Liver (tissue), 9 donors: Measurements from ENCODE around the gene NR1D2. TPM values are rescaled to one million over a fixed set of nuclear protein-coding genes. Genes with fewer than 3 reads are reported as not detected.

Experiments
- DNase-seq: peaks from one replicate; pipeline ENCODE4 v3.0.0-alpha.2; 2017; ENCODE audit warnings: low spot score
- H3K27ac ChIP-seq, 2 donors: one replicate each; pipeline ENCODE4 v1.7.0; 2013; ENCODE audit warnings: inconsistent platforms in 2 of 2, low read length in 2 of 2, control low read depth in 1 of 2, low read depth in 1 of 2, mild to moderate bottlenecking in 1 of 2
- H3K27me3 ChIP-seq, 4 donors: one replicate each; pipeline versions ENCODE4 v1.6.1 to v1.7.0; 2013; ENCODE audit warnings: low read length in 3 of 4, inconsistent platforms in 1 of 4, mild to moderate bottlenecking in 1 of 4, moderate library complexity in 1 of 4; ENCODE audit not compliant: control insufficient read depth in 4 of 4, insufficient read depth in 4 of 4
- H3K36me3 ChIP-seq, 4 donors: one replicate each; pipeline versions ENCODE4 v1.6.1 to v1.7.0; 2013; ENCODE audit warnings: low read length in 3 of 4, mild to moderate bottlenecking in 3 of 4, low read depth in 1 of 4, moderate library complexity in 1 of 4; ENCODE audit not compliant: control insufficient read depth in 4 of 4, insufficient read depth in 3 of 4
- H3K4me1 ChIP-seq, 4 donors: one replicate each; pipeline versions ENCODE4 v1.6.1 to v1.7.0; 2013; ENCODE audit warnings: low read length in 3 of 4, mild to moderate bottlenecking in 3 of 4, moderate library complexity in 1 of 4; ENCODE audit not compliant: control insufficient read depth in 4 of 4, insufficient read depth in 4 of 4
- H3K4me3 ChIP-seq, 3 donors: one replicate each; pipeline versions ENCODE4 v1.6.1 to v1.7.0; 2013; ENCODE audit warnings: low read length in 3 of 3, control low read depth in 1 of 3, low read depth in 1 of 3, mild to moderate bottlenecking in 1 of 3
- H3K9ac ChIP-seq, 2 donors: one replicate each; pipeline ENCODE4 v1.7.0; 2013; ENCODE audit warnings: low read length in 2 of 2, mild to moderate bottlenecking in 2 of 2, moderate library complexity in 2 of 2, control low read depth in 1 of 2, low read depth in 1 of 2
- H3K9me3 ChIP-seq, 4 donors: one replicate each; pipeline versions ENCODE4 v1.6.1 to v1.7.0; 2013; ENCODE audit warnings: low read length in 3 of 4; ENCODE audit not compliant: control insufficient read depth in 4 of 4
- EGR1 ChIP-seq, 2 donors: IDR thresholded peaks; 2 replicates each; pipeline ENCODE4 v1.6.1; 2016 to 2018; ENCODE audit warnings: antibody characterized with exemption in 2 of 2, low read depth in 2 of 2
- FOXA1 ChIP-seq: IDR thresholded peaks from 2 replicates; pipeline ENCODE4 v1.6.1; 2016; ENCODE audit warnings: antibody characterized with exemption
- FOXA2 ChIP-seq: IDR thresholded peaks from 2 replicates; pipeline ENCODE4 v1.6.1; 2016; ENCODE audit warnings: antibody characterized with exemption
- GABPA ChIP-seq, 2 donors: IDR thresholded peaks in 1 of 2; conservative IDR thresholded peaks in 1 of 2; 2 replicates each; pipeline ENCODE4 v1.6.1; 2016; ENCODE audit warnings: antibody characterized with exemption in 2 of 2, mild to moderate bottlenecking in 1 of 2, moderate library complexity in 1 of 2
- HNF4A ChIP-seq, 2 donors: conservative IDR thresholded peaks; 2 replicates each; pipeline ENCODE4 v1.6.1; 2016; ENCODE audit warnings: antibody characterized with exemption in 2 of 2, mild to moderate bottlenecking in 2 of 2
- HNF4G ChIP-seq: IDR thresholded peaks from 2 replicates; pipeline ENCODE4 v1.6.1; 2016; ENCODE audit warnings: antibody characterized with exemption
- JUND ChIP-seq, 2 donors: IDR thresholded peaks; 2 replicates each; pipeline ENCODE4 v1.6.1; 2016; ENCODE audit warnings: antibody characterized with exemption in 2 of 2
- NR2F2 ChIP-seq: IDR thresholded peaks from 2 replicates; pipeline ENCODE4 v1.6.1; 2016; ENCODE audit warnings: antibody characterized with exemption
- RAD21 ChIP-seq, 2 donors: IDR thresholded peaks; 2 replicates each; pipeline ENCODE4 v1.6.1; 2016; ENCODE audit warnings: antibody characterized with exemption in 2 of 2, mild to moderate bottlenecking in 2 of 2
- RXRA ChIP-seq, 2 donors: IDR thresholded peaks; 2 replicates each; pipeline ENCODE4 v1.6.1; 2017 to 2018; ENCODE audit warnings: antibody characterized with exemption in 2 of 2, mild to moderate bottlenecking in 1 of 2
- SP1 ChIP-seq: IDR thresholded peaks from 2 replicates; pipeline ENCODE4 v1.6.1; 2018; ENCODE audit warnings: antibody characterized with exemption, mild to moderate bottlenecking
- TAF1 ChIP-seq: conservative IDR thresholded peaks from 2 replicates; pipeline ENCODE4 v1.6.1; 2016; ENCODE audit warnings: antibody characterized with exemption, mild to moderate bottlenecking
- YY1 ChIP-seq: IDR thresholded peaks from 2 replicates; pipeline ENCODE4 v1.6.1; 2016; ENCODE audit warnings: antibody characterized with exemption, mild to moderate bottlenecking
- WGBS: extraction: QIAGEN DNeasy Blood & Tissue Kit; methylation state at CpG from one replicate; pipeline ENCODE4 v1.1.7; 2013; 5-methylcytosine and 5-hydroxymethylcytosine counted together
- polyA plus RNA-seq, 2 donors: library from polyadenylated mRNA; stranded (reverse) in 1 of 2; unstranded in 1 of 2; fragments of 200-250 nt in 1 of 2; fragments of >200 nt in 1 of 2; fragmentation: Nextera tagmentation in 1 of 2; extraction: Ambion mirVana in 1 of 2; gene quantifications; one replicate each; pipeline versions ENCODE4 v1.2.1 to v1.2.3, GENCODE V29; 2013 to 2015
- total RNA-seq, 2 donors: library from RNA; depleted of rRNA; stranded (reverse); fragments of >200 nt; gene quantifications; one replicate each; pipeline ENCODE4 v1.2.3, GENCODE V29; 2014
- TF ChIP-seq, protein P1 (sequence below): IDR thresholded peaks from 2 replicates; pipeline ENCODE4 v1.6.1; 2016; ENCODE audit warnings: antibody characterized with exemption
- TF ChIP-seq, protein P2 (sequence below): fragments of 150-350 bp; IDR thresholded peaks from 2 replicates; pipeline ENCODE4 v1.5.1; 2017; ENCODE audit warnings: improper control_type of control experiment, low read depth, low read length; ENCODE audit not compliant: missing input control
- TF ChIP-seq, protein P3 (sequence below): IDR thresholded peaks from 2 replicates; pipeline ENCODE4 v1.6.1; 2016; ENCODE audit warnings: antibody characterized with exemption, mild to moderate bottlenecking
- TF ChIP-seq, protein P4 (sequence below): IDR thresholded peaks from 2 replicates; pipeline ENCODE4 v1.6.1; 2016; ENCODE audit warnings: antibody characterized with exemption
- donor health status: healthy.
- donor health status: healthy.
- donor health status: healthy.
- donor health status: healthy.
- donor health status: healthy.

Gene NR1D2
- total and polyA plus RNA-seq, 4 donors = 7.3 to 25.5 (median 9.2) TPM

DNA sequence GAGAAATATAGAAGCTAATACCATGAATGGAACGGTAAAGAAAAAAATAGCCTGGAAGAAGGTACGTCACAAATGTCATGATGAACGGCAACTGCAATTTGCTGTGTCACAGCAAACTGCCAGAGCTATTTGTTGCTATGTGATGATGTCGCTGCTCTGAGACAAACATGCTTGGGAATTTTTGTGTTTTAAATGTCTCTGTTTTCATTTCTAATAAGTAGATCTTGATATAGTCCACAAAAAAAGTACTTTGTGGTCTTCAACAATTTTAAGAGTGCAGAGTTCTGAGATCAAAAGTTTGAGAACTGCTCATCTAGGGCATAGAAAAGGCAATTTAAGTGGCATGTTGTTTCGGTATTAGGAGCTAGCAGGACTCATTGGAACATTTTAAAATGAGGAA, 4.3 kb upstream of the NR1D2 start:
- no peak for TF ChIP-seq TAF1
- TF ChIP-seq RAD21 (IDR thresholded peaks at IDR 0.05) = no peak
- TF ChIP-seq YY1 = no peak
- TF ChIP-seq, protein P1, sequence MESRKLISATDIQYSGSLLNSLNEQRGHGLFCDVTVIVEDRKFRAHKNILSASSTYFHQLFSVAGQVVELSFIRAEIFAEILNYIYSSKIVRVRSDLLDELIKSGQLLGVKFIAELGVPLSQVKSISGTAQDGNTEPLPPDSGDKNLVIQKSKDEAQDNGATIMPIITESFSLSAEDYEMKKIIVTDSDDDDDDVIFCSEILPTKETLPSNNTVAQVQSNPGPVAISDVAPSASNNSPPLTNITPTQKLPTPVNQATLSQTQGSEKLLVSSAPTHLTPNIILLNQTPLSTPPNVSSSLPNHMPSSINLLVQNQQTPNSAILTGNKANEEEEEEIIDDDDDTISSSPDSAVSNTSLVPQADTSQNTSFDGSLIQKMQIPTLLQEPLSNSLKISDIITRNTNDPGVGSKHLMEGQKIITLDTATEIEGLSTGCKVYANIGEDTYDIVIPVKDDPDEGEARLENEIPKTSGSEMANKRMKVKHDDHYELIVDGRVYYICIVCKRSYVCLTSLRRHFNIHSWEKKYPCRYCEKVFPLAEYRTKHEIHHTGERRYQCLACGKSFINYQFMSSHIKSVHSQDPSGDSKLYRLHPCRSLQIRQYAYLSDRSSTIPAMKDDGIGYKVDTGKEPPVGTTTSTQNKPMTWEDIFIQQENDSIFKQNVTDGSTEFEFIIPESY = no peak
- TF ChIP-seq, protein P2, sequence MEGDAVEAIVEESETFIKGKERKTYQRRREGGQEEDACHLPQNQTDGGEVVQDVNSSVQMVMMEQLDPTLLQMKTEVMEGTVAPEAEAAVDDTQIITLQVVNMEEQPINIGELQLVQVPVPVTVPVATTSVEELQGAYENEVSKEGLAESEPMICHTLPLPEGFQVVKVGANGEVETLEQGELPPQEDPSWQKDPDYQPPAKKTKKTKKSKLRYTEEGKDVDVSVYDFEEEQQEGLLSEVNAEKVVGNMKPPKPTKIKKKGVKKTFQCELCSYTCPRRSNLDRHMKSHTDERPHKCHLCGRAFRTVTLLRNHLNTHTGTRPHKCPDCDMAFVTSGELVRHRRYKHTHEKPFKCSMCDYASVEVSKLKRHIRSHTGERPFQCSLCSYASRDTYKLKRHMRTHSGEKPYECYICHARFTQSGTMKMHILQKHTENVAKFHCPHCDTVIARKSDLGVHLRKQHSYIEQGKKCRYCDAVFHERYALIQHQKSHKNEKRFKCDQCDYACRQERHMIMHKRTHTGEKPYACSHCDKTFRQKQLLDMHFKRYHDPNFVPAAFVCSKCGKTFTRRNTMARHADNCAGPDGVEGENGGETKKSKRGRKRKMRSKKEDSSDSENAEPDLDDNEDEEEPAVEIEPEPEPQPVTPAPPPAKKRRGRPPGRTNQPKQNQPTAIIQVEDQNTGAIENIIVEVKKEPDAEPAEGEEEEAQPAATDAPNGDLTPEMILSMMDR = no peak
- TF ChIP-seq, protein P3, sequence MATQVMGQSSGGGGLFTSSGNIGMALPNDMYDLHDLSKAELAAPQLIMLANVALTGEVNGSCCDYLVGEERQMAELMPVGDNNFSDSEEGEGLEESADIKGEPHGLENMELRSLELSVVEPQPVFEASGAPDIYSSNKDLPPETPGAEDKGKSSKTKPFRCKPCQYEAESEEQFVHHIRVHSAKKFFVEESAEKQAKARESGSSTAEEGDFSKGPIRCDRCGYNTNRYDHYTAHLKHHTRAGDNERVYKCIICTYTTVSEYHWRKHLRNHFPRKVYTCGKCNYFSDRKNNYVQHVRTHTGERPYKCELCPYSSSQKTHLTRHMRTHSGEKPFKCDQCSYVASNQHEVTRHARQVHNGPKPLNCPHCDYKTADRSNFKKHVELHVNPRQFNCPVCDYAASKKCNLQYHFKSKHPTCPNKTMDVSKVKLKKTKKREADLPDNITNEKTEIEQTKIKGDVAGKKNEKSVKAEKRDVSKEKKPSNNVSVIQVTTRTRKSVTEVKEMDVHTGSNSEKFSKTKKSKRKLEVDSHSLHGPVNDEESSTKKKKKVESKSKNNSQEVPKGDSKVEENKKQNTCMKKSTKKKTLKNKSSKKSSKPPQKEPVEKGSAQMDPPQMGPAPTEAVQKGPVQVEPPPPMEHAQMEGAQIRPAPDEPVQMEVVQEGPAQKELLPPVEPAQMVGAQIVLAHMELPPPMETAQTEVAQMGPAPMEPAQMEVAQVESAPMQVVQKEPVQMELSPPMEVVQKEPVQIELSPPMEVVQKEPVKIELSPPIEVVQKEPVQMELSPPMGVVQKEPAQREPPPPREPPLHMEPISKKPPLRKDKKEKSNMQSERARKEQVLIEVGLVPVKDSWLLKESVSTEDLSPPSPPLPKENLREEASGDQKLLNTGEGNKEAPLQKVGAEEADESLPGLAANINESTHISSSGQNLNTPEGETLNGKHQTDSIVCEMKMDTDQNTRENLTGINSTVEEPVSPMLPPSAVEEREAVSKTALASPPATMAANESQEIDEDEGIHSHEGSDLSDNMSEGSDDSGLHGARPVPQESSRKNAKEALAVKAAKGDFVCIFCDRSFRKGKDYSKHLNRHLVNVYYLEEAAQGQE = no peak
- TF ChIP-seq GABPA (IDR thresholded peaks at IDR 0.05 in 1 of 2, conservative IDR thresholded peaks at IDR 0.05 in 1 of 2) = no peak
- Histone ChIP-seq H3K9me3 (peaks cover 0 to 2% (median 0%) of the 10 kb centered on the region in 4 donors), H3K27me3 (no peaks in the 10 kb centered on the region), H3K4me3 (no peak overlapping the region), H3K4me1 (peaks cover 0 to 10% (median 8%) of the 10 kb centered on the region in 4 donors), H3K27ac (no peak overlapping the region), H3K9ac (no peak overlapping the region), H3K36me3 (no peaks in the 10 kb centered on the region)
- DNase-seq = no peak
- 75% methylated on average over 5 of the region's 5 CpGs for WGBS

DNA sequence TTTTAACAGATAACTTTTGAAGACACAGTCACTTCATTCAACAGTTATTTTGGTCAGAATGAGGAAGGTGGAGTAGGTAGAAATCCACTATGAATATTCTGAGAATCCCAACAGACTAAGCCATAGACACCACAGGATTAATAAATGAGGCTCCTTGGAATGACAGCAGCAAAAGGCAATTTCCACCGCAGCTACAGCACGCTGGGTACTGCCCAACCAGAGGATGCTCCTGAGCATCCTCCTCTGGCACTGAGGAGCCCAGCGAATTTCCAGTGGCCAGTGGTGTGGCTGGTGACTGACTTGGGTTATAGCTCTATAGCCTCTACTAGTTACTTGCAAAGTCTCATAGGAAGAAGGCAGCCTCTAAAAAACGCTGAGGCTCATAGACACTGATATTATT, 3.6 kb upstream of the NR1D2 start:
- H3K4me1 ChIP-seq = peaks cover 0 to 11% (median 8%) of the 10 kb centered on the region in 4 donors
- 90% methylated on average over 4 of the region's 4 CpGs for WGBS
- no peak overlapping the region for H3K4me3 ChIP-seq
- peaks cover 0 to 2% (median 0%) of the 10 kb centered on the region in 4 donors for H3K9me3 ChIP-seq
- H3K36me3 ChIP-seq = no peaks in the 10 kb centered on the region
- H3K27me3 ChIP-seq = no peaks in the 10 kb centered on the region
- H3K27ac ChIP-seq = no peak overlapping the region
- H3K9ac ChIP-seq = no peak overlapping the region
- no peak for DNase-seq
- no peak for TF ChIP-seq HNF4A (conservative IDR thresholded peaks at IDR 0.05)
- TF ChIP-seq SP1 = no peak
- no peak for TF ChIP-seq HNF4G
- no peak for TF ChIP-seq TAF1
- no peak for TF ChIP-seq FOXA2
- TF ChIP-seq NR2F2 = no peak
- no peak for TF ChIP-seq FOXA1
- no peak for TF ChIP-seq RAD21 (IDR thresholded peaks at IDR 0.05)
- no peak for TF ChIP-seq RXRA (IDR thresholded peaks at IDR 0.05)
- TF ChIP-seq, protein P4, sequence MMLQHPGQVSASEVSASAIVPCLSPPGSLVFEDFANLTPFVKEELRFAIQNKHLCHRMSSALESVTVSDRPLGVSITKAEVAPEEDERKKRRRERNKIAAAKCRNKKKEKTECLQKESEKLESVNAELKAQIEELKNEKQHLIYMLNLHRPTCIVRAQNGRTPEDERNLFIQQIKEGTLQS = no peak
- TF ChIP-seq, protein P1 = no peak
- TF ChIP-seq, protein P3 = no peak
- TF ChIP-seq GABPA (IDR thresholded peaks at IDR 0.05 in 1 of 2, conservative IDR thresholded peaks at IDR 0.05 in 1 of 2) = no peak
- TF ChIP-seq EGR1 (IDR thresholded peaks at IDR 0.05; ENCODE audit: low read depth in 2 of 2) = no peak
- TF ChIP-seq JUND (IDR thresholded peaks at IDR 0.05) = no peak
- no peak for TF ChIP-seq YY1
